Keratinocyte (primary cell): ENCODE measurements around the gene CBX3. TPM values are rescaled to one million over a fixed set of nuclear protein-coding genes. Genes with fewer than 3 reads are reported as not detected.

Experiments
- DNase-seq: peaks from one replicate; pipeline ENCODE4 v3.0.0-alpha.2; 2011; ENCODE audit warnings: low read depth, missing footprints, low spot score
- FAIRE-seq: peaks from 2 replicates; lab custom pipeline; 2011; peaks lifted over from hg19 to GRCh38; lab: Jason Lieb, UNC
- H2AFZ ChIP-seq: 2 replicates; pipeline ENCODE4 v1.6.0; 2012; ENCODE audit warnings: low read length, control low read depth, inconsistent platforms; ENCODE audit not compliant: control insufficient read depth
- H3K27ac ChIP-seq: 2 replicates; pipeline ENCODE4 v1.5.1; 2011; ENCODE audit warnings: low read length; ENCODE audit not compliant: control insufficient read depth, insufficient read depth
- H3K27me3 ChIP-seq: 3 replicates; pipeline ENCODE4 v1.6.0; 2011; ENCODE audit warnings: low read length; ENCODE audit not compliant: control insufficient read depth, insufficient read depth; ENCODE audit errors: extremely low read depth
- H3K36me3 ChIP-seq, 2 experiments: 2 replicates in 1 of 2; 3 replicates in 1 of 2; pipeline ENCODE4 v1.5.1; 2011; ENCODE audit warnings: low read length in 2 of 2, mild to moderate bottlenecking in 1 of 2; ENCODE audit not compliant: control insufficient read depth in 2 of 2, insufficient read depth in 2 of 2; ENCODE audit errors: extremely low read depth in 1 of 2
- H3K4me1 ChIP-seq: 3 replicates; pipeline ENCODE4 v1.5.1; 2011; ENCODE audit warnings: low read length; ENCODE audit not compliant: control insufficient read depth, insufficient read depth; ENCODE audit errors: extremely low read depth
- H3K4me2 ChIP-seq: 3 replicates; pipeline ENCODE4 v1.6.0; 2011; ENCODE audit warnings: low read depth, low read length; ENCODE audit not compliant: control insufficient read depth, insufficient read depth; ENCODE audit errors: extremely low read depth
- H3K4me3 ChIP-seq, 3 experiments: fragments of 200-600 bp in 1 of 3; sonication (generic) in 1 of 3; 2 replicates in 2 of 3; 3 replicates in 1 of 3; pipeline ENCODE4 v1.5.1; 2011 to 2016; ENCODE audit warnings: low read length in 3 of 3, mild to moderate bottlenecking in 3 of 3, control low read depth in 2 of 3, inconsistent platforms in 1 of 3, low read depth in 1 of 3, mixed read lengths in 1 of 3, mixed run types in 1 of 3, moderate library complexity in 1 of 3; ENCODE audit not compliant: control insufficient read depth in 2 of 3, insufficient read depth in 2 of 3; ENCODE audit errors: extremely low read depth in 1 of 3
- H3K79me2 ChIP-seq: 2 replicates; pipeline ENCODE4 v1.6.0; 2012; ENCODE audit warnings: low read length; ENCODE audit not compliant: control insufficient read depth, insufficient read depth
- H3K9ac ChIP-seq: 3 replicates; pipeline ENCODE4 v1.6.0; 2011; ENCODE audit warnings: low read length; ENCODE audit not compliant: control insufficient read depth, insufficient read depth; ENCODE audit errors: extremely low read depth
- H3K9me1 ChIP-seq: 3 replicates; pipeline ENCODE4 v1.6.0; 2011; ENCODE audit warnings: low read length; ENCODE audit not compliant: control insufficient read depth, insufficient read depth; ENCODE audit errors: extremely low read depth
- H3K9me3 ChIP-seq: 2 replicates; pipeline ENCODE4 v1.5.1; 2012; ENCODE audit warnings: low read depth, low read length; ENCODE audit not compliant: control insufficient read depth
- H4K20me1 ChIP-seq: 3 replicates; pipeline ENCODE4 v1.6.0; 2011; ENCODE audit warnings: low read length; ENCODE audit not compliant: control insufficient read depth, insufficient read depth; ENCODE audit errors: extremely low read depth
- CTCF ChIP-seq, 3 experiments: IDR thresholded peaks in 1 of 3; conservative IDR thresholded peaks in 1 of 3; optimal IDR thresholded peaks in 1 of 3; 2 replicates in 2 of 3; 3 replicates in 1 of 3; pipeline versions ENCODE3 to v1.5.1; 2011; ENCODE audit warnings: low read length in 3 of 3, mild to moderate bottlenecking in 3 of 3, moderate library complexity in 2 of 3, control low read depth in 1 of 3, inconsistent platforms in 1 of 3; ENCODE audit not compliant: insufficient read depth in 2 of 3; ENCODE audit errors: extremely low read depth in 1 of 3
- EZH2 ChIP-seq: IDR thresholded peaks from one replicate; pipeline ENCODE4 v1.6.1; 2012; ENCODE audit warnings: inconsistent platforms, mild to moderate bottlenecking, low read length, moderate library complexity
- dilution Hi-C: fragments of 300-500 bp; cut with MboI; formaldehyde crosslinking; loops from one replicate; pipeline ENCODE4 v1.7.0; 2020; ENCODE audit warnings: low sequenced_read_pairs; ENCODE audit not compliant: extremely low pct_ligation_motif_present
- polyA plus RNA-seq, 5 experiments: library from polyadenylated mRNA; depleted of rRNA in 3 of 5; stranded (reverse) in 3 of 5; stranded (forward) in 1 of 5; unstranded in 1 of 5; fragments of >200 nt; gene quantifications; 1 replicate in 1 of 5; 2 replicates in 3 of 5; 3 replicates in 1 of 5; pipeline versions ENCODE4 v1.2.1 to v1.2.3, GENCODE V29; 2011 to 2012; ENCODE audit warnings: missing spikeins in 2 of 5, low read depth in 1 of 5, low replicate concordance in 1 of 5

The CBX3 gene
- polyA plus RNA-seq, 1 donor (not counting 4 experiments of a cell fraction or from before 2014, with no cell fraction given), result 161 TPM

GRCh38 chr7:26224359-26224758, 22.8 kb downstream of the CBX3 start:
- Histone ChIP-seq H3K4me1 (no peaks in the 10 kb centered on the region), H3K9me3 (no peaks in the 10 kb centered on the region), H3K36me3 (no peaks in the 10 kb centered on the region), H4K20me1 (no peaks in the 10 kb centered on the region), H2AFZ (no peak overlapping the region), H3K79me2 (no peaks in the 10 kb centered on the region), H3K4me3 (no peak overlapping the region), H3K9me1 (no peaks in the 10 kb centered on the region), H3K4me2 (no peak overlapping the region), H3K27ac (no peak overlapping the region), H3K9ac (no peak overlapping the region), H3K27me3 (peaks cover 3% of the 10 kb centered on the region)
- no peak for DNase-seq
- TF ChIP-seq CTCF (optimal IDR thresholded peaks at IDR 0.05 in 1 of 3, IDR thresholded peaks at IDR 0.05 in 1 of 3, conservative IDR thresholded peaks at IDR 0.05 in 1 of 3; ENCODE audit: extremely low read depth in 1 of 3, insufficient read depth in 2 of 3, low read length in 3 of 3) (no peak), EZH2 (no peak)
- dilution Hi-C loops, result no loop called here
- no peak for FAIRE-seq

- no peak overlapping the region for H3K9ac ChIP-seq
- H3K4me2 ChIP-seq, result no peak overlapping the region
- DNase-seq (no peak), FAIRE-seq (no peak)
- no peaks in the 10 kb centered on the region for H4K20me1 ChIP-seq
- H3K4me3 ChIP-seq, result no peak overlapping the region
- H3K9me1 ChIP-seq, result no peaks in the 10 kb centered on the region
- no peak overlapping the region for H3K27ac ChIP-seq
- H3K4me1 ChIP-seq, result no peaks in the 10 kb centered on the region
- no peaks in the 10 kb centered on the region for H3K9me3 ChIP-seq
- H3K36me3 ChIP-seq, result no peaks in the 10 kb centered on the region
- peaks cover 7% of the 10 kb centered on the region for H3K27me3 ChIP-seq
- H2AFZ ChIP-seq, result no peak overlapping the region
- dilution Hi-C loops, result no loop called here
- no peak for TF ChIP-seq CTCF (optimal IDR thresholded peaks at IDR 0.05 in 1 of 3, IDR thresholded peaks at IDR 0.05 in 1 of 3, conservative IDR thresholded peaks at IDR 0.05 in 1 of 3; ENCODE audit: extremely low read depth in 1 of 3, insufficient read depth in 2 of 3, low read length in 3 of 3)
- no peak for TF ChIP-seq EZH2
- no peaks in the 10 kb centered on the region for H3K79me2 ChIP-seq
Observed at GRCh38 chr7:26227987-26228386, 26.4 kb downstream of the CBX3 start.
